ENCODE data around the gene PXMP2.
A peak's percentile ranks its signal among the peaks of the same experiment; 100 is the strongest.

Gene PXMP2

DNA sequence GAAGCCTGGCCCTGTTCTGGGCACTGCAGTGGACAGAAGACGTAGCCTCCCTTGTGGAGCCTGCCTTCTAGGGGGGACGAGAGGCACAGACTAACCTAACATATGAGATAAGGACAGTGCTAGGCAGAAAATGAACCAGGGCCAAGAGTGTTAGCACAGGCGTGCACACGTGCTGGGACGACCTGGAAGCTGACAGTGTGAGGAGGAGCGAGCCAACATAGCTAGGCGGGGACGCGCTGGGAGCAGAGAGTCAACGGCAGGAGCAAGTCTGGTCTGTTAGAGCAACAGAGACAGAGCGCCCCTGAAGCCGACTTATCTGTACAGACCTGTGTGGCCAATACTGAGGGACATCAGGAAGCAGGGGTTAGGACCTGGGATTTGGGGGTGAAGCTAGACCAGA, 8.0 kb downstream of the PXMP2 start:
- no peak for DNase-seq

DNA sequence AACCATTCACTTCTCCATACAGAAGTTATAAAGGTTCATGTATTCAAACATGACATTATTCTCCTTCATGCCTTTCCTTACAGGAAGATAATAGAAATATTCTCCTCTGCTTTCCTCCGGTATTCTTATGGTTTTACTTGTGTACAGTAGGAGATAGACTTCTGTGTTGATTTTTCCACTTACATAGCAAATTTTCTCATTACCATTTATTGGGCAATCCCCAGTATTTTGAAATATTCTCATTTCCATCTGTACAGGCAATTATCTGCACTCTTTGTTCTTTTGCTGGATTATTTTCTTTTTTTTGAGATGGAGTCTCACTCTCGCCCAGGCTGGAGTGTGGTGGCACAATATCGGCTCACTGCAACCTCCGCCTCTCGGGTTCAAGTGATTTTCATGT, 11.0 kb downstream of the PXMP2 start:
- DNase-seq, result no peak

DNA sequence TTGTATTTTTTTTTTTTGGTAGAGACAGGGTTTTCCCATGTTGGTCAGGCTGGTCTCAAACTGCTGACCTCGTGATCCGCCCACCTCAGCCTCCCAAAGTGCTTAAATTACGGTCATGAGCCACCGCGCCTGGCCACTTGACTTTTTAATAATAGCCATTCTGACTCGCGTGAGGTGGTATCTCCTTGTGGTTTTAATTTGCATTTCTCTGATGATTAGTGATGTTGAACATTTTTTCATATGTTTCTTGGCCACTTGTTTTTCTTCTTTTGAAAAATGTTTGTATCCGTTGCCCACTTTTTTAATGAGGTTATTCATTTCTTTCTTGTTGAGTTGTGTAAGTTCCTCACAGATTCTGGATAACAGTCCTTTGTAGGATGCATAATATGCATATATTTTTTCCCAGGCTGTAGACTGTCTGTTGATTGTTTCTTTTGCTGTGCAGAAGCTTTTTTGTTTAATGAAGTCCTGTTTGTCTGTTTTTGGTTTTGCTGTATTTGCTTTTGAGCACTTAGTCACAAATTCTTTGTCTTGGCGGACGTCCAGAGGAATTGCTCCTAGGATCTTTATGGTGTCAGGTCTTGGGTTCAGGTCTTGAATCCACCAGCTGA, 12.9 kb downstream of the PXMP2 start:
- DNase-seq, result no peak

- DNase-seq, result no peak
These were observed 15.3 kb downstream of the PXMP2 start for GRCh38 chr12:132702640-132703039.

DNA sequence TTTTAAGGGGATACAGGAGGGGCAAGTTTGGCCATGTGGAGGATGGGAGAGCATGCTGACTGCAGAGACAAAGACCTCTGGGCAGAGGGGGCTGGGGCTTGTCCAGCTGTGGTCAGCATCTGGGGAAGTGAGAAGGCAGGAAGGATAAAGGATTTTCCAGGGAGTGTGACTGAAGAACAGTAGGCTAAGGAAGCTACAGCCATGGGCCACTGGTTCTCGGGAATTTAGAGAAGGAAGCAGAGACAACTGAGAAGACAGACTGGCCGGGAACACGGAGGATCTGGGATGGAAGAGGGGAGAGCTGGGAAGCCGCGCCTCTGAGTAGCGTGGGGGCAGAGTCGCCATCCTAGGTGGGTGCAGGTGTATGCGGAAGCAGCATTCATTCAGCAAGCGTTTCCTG, 16.3 kb downstream of the PXMP2 start:
- no peak for DNase-seq

DNA sequence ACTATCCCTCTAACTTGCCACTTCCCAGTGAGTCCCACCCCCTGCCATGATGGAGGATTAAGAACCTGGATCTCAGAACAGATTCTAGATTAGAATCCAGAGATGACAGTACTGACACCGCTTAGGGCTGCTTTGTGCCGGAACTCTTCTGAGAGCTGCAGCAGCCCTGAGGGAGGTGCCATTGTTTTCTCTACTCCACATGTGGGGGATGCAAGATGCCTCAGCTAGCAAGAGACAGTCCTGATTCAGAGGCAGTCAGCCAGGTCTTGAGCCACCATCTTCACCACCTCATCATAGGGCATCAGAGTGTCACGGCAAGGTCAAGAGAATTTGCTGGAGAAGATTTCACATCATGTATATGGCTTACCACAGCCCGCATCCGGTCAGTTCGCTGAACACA, 19.9 kb downstream of the PXMP2 start:
- DNase-seq, result no peak

DNA sequence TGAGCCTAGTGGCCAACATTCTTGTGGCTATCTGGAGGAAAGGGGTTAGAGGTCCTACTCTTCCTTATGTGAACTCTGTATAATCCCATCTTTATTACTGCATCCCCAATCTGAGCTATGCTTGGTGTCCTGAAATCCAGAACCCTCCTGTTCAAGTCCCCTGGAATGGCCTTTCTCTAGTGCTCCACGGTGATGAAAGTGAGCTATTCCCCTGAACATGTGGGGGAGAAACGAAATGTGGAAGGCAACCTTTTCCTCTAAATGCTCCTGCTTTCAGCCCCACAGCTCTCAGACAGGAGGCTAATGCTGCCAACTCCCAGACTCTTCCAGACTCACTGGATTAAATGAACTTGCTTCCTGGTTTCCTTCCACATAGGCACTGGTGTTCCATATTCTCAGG, 20.8 kb downstream of the PXMP2 start:
- DNase-seq, result no peak

- peak in 1 of 3 experiments; percentile 77 for DNase-seq
These were observed 22.6 kb downstream of the PXMP2 start for GRCh38 chr12:132710043-132710404.

DNA sequence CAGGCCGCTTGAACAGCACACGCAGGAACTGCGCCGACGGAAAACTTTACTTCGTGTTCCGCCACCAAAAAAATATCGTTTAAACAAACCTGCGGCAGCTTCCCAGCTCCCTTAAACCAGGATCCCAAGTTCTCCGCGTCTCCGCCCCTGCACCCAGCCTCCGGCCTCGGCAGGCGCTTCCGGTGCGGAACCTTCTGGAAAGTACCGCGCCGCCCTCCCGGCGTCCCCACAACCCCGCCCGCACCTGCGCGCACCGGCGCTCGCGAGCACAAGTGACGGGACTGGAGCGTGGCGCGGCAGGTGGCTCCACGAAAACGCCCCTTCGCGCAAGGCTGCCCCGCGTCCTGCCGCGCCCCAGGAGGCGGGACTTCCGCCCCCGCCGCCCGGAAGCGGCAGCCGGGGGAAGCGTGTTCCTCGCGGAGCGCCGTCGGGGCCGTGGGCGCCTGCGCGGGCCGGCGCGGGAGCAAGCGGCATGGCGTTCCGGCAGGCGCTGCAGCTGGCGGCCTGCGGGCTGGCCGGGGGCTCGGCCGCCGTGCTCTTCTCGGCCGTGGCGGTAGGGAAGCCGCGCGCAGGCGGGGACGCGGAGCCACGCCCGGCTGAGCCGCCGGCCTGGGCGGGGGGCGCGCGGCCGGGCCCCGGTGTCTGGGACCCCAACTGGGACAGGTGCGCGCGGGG, 23.2 kb downstream of the PXMP2 start, which contains the start of gene PGAM5:
PGAM5 (plus strand) TSS at position 438 of the 675 bp plus-strand sequence; CDS start at position 473, 35 bp downstream.
- DNase-seq, result peak; percentile 93 to 95 (median 95)

GRCh38 chr12:132711080-132711843, 23.9 kb downstream of the PXMP2 start:
- DNase-seq, result peak in 2 of 3 experiments; percentile 68

- no peak for DNase-seq
These were observed 25.7 kb downstream of the PXMP2 start for GRCh38 chr12:132713123-132713522.

GRCh38 chr12:132715874-132716273, 28.5 kb downstream of the PXMP2 start:
- DNase-seq, result no peak

DNA sequence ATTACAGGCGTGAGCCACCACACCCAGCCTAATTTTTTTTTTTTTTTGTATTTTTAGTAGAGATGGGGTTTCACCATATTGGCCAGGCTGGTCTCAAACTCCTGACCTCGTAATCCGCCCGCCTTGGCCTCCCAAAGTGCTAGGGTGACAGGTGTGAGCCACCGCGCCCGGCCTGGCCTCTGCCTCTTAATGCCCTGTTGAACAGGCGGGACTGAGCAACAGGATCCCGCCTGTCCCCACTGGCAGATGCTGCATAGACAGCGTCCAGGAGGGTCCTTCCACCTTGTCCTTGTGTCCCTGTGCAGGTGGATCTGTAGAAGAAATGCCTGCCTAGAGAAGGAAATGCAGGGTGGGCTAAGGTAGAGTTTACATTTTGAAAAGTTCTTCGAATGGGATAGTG, 29.0 kb downstream of the PXMP2 start:
- no peak for DNase-seq

- DNase-seq, result no peak
These were observed 29.6 kb downstream of the PXMP2 start for GRCh38 chr12:132717011-132717410.

GRCh38 chr12:132717531-132718387, 30.4 kb downstream of the PXMP2 start:
- no peak for DNase-seq

- DNase-seq, result no peak
These were observed 31.3 kb downstream of the PXMP2 start for GRCh38 chr12:132718644-132719043.

- no peak for DNase-seq
These were observed 32.0 kb downstream of the PXMP2 start for GRCh38 chr12:132719141-132719953.

DNA sequence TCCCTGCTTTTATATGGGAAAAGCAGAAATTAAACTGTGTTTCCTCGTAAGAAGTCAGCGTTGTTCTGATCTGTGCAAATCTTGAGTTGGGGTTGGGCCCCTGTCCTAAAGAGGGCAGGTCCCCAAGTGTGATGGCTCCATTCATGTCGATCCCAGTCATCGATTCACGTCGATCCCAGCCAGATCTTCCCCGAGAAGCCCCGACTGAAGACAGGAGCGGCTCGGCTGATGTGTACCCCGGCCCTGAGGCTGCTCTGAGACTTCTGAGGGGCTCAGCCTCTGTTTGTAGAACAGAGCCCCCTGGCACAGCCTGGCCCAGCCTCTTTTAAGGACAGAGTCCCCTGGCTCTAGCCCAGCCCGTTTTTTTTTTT, 32.6 kb downstream of the PXMP2 start:
- no peak for DNase-seq

DNA sequence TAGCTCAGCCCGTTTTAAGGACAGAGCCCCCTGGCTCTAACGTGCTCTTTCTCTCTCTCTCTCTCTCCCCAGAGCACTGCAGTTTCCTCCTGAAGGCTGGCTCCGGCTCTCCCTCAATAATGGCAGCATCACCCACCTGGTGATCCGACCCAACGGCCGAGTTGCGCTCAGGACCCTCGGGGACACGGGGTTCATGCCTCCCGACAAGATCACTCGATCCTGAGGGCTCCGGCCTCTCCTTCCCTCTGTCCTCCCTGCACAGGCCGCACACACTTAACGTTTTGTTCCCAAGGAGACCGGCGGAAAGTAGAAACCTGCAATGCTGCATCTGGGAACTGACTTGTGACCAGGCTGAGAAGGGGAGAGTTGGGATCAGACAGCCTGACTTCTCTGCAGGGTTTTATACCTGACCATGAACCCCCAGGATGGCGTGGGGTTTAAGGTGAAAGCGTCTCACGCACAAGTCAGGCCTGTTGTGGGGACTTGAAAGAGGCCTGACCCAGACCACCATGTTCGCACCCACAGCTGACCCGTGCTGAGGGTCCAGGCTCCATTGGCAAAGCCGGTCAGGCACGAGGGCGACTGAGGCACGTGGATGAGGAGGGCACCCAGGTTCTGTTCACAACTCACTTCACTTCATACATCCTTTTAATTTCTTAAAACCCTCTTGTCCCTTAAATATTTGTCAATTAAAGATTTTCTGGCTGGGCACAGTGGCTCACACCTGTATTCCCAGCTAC, 33.4 kb downstream of the PXMP2 start:
- DNase-seq, result no peak

DNA sequence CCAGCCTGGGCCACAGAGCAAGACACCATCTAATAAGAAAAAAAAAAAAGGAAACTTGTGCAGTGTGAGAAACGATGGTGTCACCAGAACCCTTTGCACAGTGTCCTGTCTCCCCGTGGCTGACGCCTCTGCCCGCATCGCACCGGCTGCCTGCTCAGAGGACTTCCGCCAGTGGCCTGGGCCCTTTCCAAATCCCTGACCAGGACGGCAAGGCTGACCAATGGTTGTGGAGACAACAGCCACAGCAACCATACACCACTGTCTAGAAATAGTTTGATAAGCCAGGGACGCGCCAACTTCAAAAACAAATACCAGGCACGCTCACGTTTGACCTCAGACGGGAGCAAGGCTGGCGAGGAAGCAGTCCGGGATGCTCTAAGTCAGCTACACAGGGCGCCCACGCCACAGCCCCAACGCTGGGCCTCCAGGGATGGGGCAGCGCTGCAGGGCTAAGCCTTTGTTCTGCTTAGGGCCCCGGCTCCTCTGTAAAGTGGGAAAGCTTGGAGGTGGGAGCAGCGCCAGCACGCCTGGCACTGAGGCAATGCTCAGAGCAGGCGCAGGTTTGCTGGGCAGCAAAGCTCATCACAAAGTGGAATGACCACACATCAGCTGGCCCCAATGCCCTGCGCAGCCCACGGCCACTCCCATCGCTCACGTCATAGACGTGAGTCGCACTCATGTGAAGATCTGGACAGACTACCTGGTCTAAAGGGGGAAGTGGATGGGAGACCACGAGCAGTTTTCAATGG, 35.8 kb downstream of the PXMP2 start:
- no peak for DNase-seq

DNA sequence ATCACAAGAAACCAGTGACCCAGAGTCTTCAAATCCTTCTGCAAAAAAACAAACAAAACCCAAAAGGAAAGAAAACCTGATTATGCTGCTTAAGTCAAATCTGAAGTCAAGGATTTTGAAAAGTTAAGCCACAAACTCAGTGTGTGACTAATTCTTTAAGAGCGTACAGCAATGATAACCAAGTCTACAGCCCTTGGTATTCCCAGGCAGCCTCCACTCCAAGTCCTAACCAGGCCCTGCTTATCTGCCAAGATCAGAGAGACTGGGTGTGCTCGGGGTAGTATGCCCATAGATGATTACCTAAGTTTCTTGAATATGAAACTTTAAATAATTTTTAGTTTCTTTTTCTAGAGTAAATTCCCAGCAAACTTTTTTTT, 36.4 kb downstream of the PXMP2 start:
- DNase-seq, result no peak
